ENCODE data around the gene ARNT2. TPM values are rescaled to one million over a fixed set of nuclear protein-coding genes. Genes with fewer than 3 reads are reported as not detected.
"Not testable (repeated sequence)": the region's sequence is repeated elsewhere in the genome, so short reads cannot be mapped to it uniquely, and the experiment has no call there.

The ARNT2 gene
- total RNA-seq, 1 donor from 2014 or later, result 6.4 TPM

DNA sequence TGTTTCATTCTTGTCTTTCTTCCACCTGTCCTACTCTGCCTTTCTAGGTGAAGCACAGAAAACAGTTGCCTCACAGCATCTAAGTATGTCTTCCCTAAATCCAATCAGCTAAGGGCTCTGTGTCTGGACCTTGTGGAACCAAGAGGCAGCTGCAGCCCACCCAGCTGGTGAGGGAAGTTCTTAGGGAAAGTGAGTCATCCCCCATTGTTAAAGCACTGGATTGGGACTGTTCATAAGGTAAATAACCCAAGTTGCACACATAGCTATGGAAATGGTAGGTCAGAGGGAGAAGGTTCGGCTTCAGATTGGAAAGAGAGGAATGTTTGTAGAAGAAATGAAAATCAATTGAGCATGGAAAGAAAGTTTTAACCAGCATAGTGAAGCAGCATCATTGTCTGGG lies 18.0 kb upstream of the ARNT2 start:
- Histone ChIP-seq H3K36me3 (no peaks in the 10 kb centered on the region), H3K9me3 (no peaks in the 10 kb centered on the region), H3K4me1 (no peaks in the 10 kb centered on the region), H3K27me3 (no peaks in the 10 kb centered on the region), H3K27ac (no peak overlapping the region), H3K4me3 (no peak overlapping the region)
- intact Hi-C loops (cut with DNase I), result no loop called here
- DNase-seq (ENCODE audit: low spot score in 2 of 2), result no peak
- TF ChIP-seq CTCF (IDR thresholded peaks at IDR 0.05), result no peak

DNA sequence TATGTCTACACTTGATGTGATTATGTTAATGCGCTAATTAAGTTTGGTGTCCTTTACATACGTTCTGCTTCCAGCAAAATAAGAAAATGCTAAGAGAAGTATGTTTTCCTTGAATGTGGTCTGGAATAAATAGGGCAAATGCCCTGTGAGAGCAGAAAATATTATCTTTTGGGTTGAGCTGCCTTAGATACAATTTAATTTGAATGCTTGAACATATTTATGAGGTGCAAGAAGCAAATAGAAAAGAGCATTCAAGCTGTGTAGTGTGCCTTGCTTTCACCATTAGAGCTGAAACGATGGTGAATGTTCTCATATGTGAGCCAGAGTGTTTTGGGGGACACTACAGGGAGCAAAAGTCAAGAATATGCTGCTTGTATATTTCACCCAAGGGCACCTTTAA lies 15.9 kb upstream of the ARNT2 start:
- no peak overlapping the region for H3K4me3 ChIP-seq
- intact Hi-C loops (cut with DNase I), result no loop called here
- DNase-seq (ENCODE audit: low spot score in 2 of 2), result no peak

DNA sequence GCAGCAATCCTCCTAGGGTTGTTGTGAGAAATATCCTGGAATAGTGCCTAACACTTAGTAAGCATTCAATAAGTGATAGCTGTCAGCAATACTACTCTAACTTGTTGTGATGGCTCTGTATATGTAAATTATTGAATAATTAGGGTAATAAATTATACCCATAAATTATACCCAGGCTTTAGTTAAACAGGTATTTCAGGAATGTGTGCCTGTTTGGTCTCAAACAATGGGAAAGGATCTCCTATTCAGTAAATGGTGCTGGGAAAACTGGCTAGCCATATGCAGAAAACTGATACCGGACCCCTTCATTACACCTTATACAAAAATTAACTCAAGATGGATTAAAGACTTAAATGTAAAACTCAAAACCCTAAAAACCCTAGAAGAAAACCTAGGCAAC lies 14.8 kb upstream of the ARNT2 start:
- Histone ChIP-seq H3K27ac (no peak overlapping the region), H3K4me1 (no peaks in the 10 kb centered on the region), H3K27me3 (no peaks in the 10 kb centered on the region), H3K4me3 (no peak overlapping the region), H3K36me3 (no peaks in the 10 kb centered on the region), H3K9me3 (no peaks in the 10 kb centered on the region)
- no peak for DNase-seq (ENCODE audit: low spot score in 2 of 2)
- intact Hi-C loops (cut with DNase I), result no loop called here
- TF ChIP-seq CTCF (IDR thresholded peaks at IDR 0.05), result no peak

More for the DNA sequence above, 15.9 kb upstream of the ARNT2 start:
- no peaks in the 10 kb centered on the region for H3K9me3 ChIP-seq
- no peaks in the 10 kb centered on the region for H3K36me3 ChIP-seq
- H3K27me3 ChIP-seq, result no peaks in the 10 kb centered on the region
- no peaks in the 10 kb centered on the region for H3K4me1 ChIP-seq
- no peak overlapping the region for H3K27ac ChIP-seq
- no peak for TF ChIP-seq CTCF (IDR thresholded peaks at IDR 0.05)

GRCh38 chr15:80390942-80391341 lies 13.2 kb upstream of the ARNT2 start:
- H3K27me3 ChIP-seq; H3K36me3 ChIP-seq; H3K9me3 ChIP-seq; H3K27ac ChIP-seq; DNase-seq (ENCODE audit: low spot score in 2 of 2); H3K4me3 ChIP-seq; H3K4me1 ChIP-seq; intact Hi-C loops (cut with DNase I): not testable (repeated sequence)

DNA sequence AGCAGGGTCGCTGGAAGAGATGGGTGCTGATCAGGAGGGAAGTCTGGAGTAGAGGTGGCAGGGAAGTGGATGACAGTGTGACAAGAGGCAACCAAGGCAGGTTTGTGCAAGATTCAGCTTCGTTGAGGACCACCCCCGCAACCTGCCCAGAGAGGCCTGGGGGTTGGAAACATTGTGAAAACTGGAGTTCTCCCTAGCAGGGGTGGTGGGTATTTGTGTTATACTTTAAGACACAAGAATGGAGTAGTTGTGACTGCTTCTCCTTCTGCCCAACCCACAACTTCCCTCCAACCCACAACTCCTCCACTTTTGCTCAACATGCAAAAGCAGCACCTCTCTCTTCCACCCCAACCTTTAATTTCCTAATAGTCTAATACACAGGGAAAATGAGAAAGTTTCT lies 8.6 kb upstream of the ARNT2 start:
- DNase-seq (ENCODE audit: low spot score in 2 of 2), result no peak
- Histone ChIP-seq H3K27ac (no peak overlapping the region), H3K27me3 (no peaks in the 10 kb centered on the region), H3K36me3 (no peaks in the 10 kb centered on the region), H3K4me1 (no peaks in the 10 kb centered on the region), H3K4me3 (no peak overlapping the region), H3K9me3 (no peaks in the 10 kb centered on the region)
- intact Hi-C loops (cut with DNase I), result no loop called here
- no peak for TF ChIP-seq CTCF (IDR thresholded peaks at IDR 0.05)

DNA sequence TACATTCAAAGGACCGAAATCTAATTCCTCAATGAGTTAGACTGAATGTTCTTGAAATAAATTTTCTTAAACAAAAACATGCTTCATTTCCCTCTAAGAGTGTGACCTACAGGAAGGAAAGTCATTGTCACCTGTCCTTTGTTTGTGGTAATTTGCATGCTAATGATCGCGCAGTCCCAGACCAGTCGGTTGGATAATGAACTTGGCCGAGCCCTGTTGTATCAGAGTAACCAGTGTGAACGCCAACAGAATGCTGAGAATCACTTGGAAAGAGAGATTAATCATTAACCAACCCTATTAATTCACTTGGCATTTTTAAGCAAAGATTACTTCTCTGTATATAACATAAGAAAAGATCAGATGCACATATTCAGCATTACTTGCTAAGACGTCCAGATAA lies 8.1 kb upstream of the ARNT2 start:
- Histone ChIP-seq H3K36me3 (no peaks in the 10 kb centered on the region), H3K27ac (no peak overlapping the region), H3K4me3 (no peak overlapping the region), H3K9me3 (no peaks in the 10 kb centered on the region), H3K4me1 (no peaks in the 10 kb centered on the region), H3K27me3 (no peaks in the 10 kb centered on the region)
- intact Hi-C loops (cut with DNase I), result no loop called here
- TF ChIP-seq CTCF (IDR thresholded peaks at IDR 0.05), result no peak
- no peak for DNase-seq (ENCODE audit: low spot score in 2 of 2)
